A549 treated with AZD2906 at 1 μM for 4 hours (cell line): ENCODE measurements around the gene TDRD1. TPM values are rescaled to one million over a fixed set of nuclear protein-coding genes. Genes with fewer than 3 reads are reported as not detected.

ENCODE experiments used
- total RNA-seq: library from RNA; stranded (reverse); fragments of 200-300 nt; extraction: Qiagen RNA extraction; gene quantifications from 5 replicates; pipeline ENCODE4 v1.2.3, GENCODE V29; 2022

TDRD1 gene
- total RNA-seq, result not detected in 5 replicates

GRCh38 chr10:114179148-114179547, at the start of gene TDRD1:
Gene TDRD1, plus strand, starts transcription at chr10:114179353. Its CDS starts 8,479 bp downstream, at chr10:114187832.

DNA sequence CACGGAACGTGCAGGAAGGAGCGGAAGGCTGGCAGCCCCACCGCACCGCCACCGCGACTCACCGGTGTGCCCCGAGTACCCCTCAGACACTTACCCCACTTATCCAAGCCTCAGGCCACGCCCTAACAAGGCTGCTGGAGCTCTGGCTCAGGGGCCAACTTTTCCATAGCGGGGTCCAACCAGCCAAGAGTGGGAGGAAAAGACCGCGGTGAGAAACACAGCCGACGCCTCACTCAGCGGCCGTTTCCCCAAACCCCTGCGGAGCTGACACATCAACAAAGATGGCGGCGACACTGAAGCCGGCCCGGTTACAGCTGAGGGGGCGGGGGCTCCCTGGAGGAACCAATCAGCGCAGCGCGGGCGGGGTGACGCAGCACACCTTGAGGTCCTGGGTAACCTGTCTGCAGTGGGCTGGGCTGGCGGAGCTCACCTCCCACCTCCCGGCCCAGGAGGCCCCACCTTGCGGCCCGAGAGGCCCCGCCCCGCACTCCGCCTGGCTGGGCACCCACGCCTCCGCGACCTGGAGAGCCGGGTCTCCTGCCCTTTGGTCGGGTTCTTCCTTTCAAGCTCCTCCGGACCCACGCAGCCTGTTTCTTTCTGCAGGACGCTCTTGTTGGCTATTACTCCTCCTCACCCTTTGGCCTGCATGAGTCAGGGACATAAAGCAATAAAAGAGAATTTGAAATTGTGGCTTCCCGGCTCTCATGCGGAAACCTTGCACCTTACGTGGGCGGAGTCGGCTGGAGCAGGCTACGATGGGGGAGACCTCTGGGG, 5.0 kb upstream of the TDRD1 start, which contains the start of gene CCDC186:
TSS of gene CCDC186 (minus strand) at position 283 of the 774 bp plus-strand sequence. CDS start 10,935 bp downstream, outside the sequence.

GRCh38 chr10:114239117-114239993, 60.2 kb downstream of the TDRD1 start, which contains the start of gene VWA2:
Gene VWA2, plus strand, starts transcription at chr10:114239254. Its CDS starts 9,460 bp downstream, at chr10:114248714.

Other genes with a start within 250 kb of the TDRD1 start
- 0.91 to 1.5 TPM (median 1.3 TPM) in 5 replicates for gene ADRB1, start 135.5 kb upstream of the TDRD1 start, total RNA-seq
- gene CCDC186, start 5.2 kb upstream of the TDRD1 start, total RNA-seq, result 4.0 to 6.1 TPM (median 5.0 TPM) in 5 replicates
- 0.03 to 0.06 TPM (median 0.03 TPM) in 4 of 5 replicates, not detected in the other for gene VWA2, start 59.9 kb downstream of the TDRD1 start, total RNA-seq
- gene AFAP1L2, start 225.1 kb downstream of the TDRD1 start, total RNA-seq, result 19.3 to 24.0 TPM (median 21.7 TPM) in 5 replicates